ENCODE measurements around the gene ETV6.

ETV6 gene

DNA sequence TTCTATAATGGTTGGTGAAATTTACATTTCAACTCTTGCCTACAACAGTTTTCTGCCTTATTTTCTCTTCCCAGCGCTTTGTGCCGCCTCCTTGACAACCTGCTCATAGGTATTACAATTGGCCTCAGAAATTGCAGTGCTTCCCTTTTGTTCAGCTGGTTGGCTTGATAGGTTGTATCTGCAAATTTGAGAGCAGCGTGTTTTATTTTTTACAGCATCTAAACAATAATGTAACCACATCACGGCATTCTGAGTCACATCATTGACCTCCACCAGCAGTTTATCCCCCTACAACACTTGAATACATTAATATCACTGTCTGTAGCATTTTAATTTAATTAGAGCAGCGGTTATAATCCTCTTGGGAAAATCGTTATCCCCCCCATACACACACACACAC, 99.4 kb downstream of the ETV6 start:
- H3K4me3 ChIP-seq (replicated peaks in 1 of 2; ENCODE audit: low read depth in 2 of 2, low read length in 2 of 2) = no peak overlapping the region
- TF ChIP-seq, protein P1, sequence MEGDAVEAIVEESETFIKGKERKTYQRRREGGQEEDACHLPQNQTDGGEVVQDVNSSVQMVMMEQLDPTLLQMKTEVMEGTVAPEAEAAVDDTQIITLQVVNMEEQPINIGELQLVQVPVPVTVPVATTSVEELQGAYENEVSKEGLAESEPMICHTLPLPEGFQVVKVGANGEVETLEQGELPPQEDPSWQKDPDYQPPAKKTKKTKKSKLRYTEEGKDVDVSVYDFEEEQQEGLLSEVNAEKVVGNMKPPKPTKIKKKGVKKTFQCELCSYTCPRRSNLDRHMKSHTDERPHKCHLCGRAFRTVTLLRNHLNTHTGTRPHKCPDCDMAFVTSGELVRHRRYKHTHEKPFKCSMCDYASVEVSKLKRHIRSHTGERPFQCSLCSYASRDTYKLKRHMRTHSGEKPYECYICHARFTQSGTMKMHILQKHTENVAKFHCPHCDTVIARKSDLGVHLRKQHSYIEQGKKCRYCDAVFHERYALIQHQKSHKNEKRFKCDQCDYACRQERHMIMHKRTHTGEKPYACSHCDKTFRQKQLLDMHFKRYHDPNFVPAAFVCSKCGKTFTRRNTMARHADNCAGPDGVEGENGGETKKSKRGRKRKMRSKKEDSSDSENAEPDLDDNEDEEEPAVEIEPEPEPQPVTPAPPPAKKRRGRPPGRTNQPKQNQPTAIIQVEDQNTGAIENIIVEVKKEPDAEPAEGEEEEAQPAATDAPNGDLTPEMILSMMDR (IDR thresholded peaks at IDR 0.05; ENCODE audit: low read depth, low read length) = no peak
- no peak for DNase-seq (ENCODE audit: low read depth in 2 of 2)

DNA sequence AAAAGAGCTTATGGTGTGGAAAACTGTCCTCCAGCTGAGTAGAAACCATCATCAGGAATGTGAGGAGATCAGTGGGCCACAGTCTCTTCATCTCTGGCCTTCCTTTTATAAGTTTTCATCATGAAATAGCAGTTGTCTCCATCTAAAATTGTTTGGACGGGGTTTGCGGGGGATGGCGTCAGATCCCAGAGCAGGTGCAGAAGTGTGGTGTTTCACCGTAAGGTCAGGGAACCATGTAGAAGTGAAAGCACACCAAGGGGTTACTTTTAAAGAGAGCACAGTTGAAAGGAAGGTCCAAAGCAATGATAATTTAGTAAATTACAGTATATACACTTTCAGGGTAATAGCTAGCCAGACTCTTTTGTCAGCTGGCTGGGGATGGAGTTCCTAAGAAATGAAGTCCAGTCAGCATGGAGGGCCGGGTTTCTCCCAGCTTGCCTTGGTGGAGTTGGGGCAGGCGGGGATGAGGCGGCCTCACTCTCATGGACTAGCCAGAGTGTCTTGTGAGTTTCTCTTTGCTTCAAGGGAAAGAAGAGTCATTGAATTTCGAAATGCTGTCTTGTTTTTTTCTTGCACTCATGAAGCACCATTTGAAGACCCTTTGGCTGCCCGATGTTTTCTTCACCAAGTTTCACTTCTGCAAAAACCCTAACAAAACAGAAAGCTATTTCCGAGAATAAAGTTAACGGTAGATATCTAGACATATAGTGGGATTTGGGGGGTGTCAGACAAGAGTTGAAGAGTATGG, 100.6 kb downstream of the ETV6 start:
- DNase-seq (ENCODE audit: low read depth in 2 of 2) = no peak
- H3K4me3 ChIP-seq (replicated peaks in 1 of 2; ENCODE audit: low read depth in 2 of 2, low read length in 2 of 2) = no peak overlapping the region
- TF ChIP-seq, protein P1 (IDR thresholded peaks at IDR 0.05; ENCODE audit: low read depth, low read length) = no peak

DNA sequence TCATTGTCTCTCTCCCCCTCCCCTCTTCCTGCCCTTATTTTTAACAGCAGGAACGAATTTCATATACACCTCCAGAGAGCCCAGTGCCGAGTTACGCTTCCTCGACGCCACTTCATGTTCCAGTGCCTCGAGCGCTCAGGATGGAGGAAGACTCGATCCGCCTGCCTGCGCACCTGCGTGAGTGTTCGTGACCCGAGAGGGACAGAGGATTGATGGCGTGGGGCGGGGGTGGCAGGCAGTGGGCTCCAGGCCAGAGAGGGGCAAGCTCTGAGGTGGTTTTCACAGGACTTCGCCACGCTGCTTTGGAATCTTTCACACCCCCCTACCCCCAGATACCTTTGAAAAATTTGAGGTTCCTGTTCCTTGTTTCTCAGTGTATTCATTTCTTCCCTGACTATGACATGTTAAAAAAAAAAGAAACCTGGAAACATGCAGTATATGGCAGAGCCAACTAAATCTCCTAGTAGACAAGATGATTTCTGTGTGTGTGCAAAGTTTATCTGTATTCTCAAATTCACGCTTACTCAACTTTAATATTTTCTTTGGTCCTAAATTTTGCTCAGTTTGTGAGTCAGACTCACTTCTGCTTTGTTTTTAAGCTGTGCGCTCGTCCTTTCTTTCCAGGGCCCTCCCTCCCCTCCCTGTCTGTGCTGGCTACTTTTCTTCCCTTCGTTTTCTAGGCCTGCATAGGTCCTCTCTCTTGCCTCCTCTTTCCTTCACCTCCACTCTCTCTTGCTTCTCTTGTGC, 103.1 kb downstream of the ETV6 start:
- DNase-seq (ENCODE audit: low read depth in 2 of 2) = no peak
- H3K4me3 ChIP-seq (replicated peaks in 1 of 2; ENCODE audit: low read depth in 2 of 2, low read length in 2 of 2) = no peak overlapping the region
- TF ChIP-seq, protein P1 (IDR thresholded peaks at IDR 0.05; ENCODE audit: low read depth, low read length) = no peak

DNA sequence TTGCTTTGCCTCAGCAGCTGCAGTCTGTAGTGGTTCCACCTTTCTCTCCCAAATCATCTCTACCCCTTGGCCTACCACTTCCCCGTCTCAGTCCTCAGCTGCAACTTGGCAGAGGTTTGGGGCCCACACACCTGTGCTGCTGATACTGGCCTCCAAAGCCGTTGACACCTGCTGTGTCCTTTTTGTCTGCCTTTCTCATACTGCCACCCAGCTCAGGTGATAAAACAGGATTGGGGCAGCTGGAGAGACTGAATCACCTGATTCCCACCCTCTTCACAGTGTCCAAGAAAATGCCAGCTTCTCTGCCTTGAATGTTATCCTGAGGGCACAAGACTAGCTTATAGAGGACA, 103.7 kb downstream of the ETV6 start:
- H3K4me3 ChIP-seq (replicated peaks in 1 of 2; ENCODE audit: low read depth in 2 of 2, low read length in 2 of 2) = no peak overlapping the region
- TF ChIP-seq, protein P1 (IDR thresholded peaks at IDR 0.05; ENCODE audit: low read depth, low read length) = no peak
- DNase-seq (ENCODE audit: low read depth in 2 of 2) = no peak

DNA sequence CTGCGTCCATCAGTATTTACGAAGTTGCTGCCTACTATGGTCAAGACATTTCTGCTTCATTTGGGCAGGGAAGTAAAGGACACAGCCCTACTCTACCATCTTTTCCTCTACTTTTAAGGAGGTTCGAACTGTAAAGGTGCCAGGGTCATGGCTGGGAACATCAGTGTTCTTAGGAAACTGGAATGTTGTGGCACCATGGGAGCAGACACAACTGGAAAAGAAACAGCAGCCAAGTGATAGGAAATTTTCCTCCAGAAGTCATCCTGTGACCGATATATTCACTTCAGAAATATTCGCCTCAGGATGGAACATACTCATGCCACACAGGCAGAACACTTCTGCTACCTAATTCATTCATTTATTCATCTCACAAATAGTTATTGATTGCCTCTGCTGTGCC, 104.4 kb downstream of the ETV6 start:
- no peak overlapping the region for H3K4me3 ChIP-seq (replicated peaks in 1 of 2; ENCODE audit: low read depth in 2 of 2, low read length in 2 of 2)
- TF ChIP-seq, protein P1 (IDR thresholded peaks at IDR 0.05; ENCODE audit: low read depth, low read length) = no peak
- no peak for DNase-seq (ENCODE audit: low read depth in 2 of 2)

DNA sequence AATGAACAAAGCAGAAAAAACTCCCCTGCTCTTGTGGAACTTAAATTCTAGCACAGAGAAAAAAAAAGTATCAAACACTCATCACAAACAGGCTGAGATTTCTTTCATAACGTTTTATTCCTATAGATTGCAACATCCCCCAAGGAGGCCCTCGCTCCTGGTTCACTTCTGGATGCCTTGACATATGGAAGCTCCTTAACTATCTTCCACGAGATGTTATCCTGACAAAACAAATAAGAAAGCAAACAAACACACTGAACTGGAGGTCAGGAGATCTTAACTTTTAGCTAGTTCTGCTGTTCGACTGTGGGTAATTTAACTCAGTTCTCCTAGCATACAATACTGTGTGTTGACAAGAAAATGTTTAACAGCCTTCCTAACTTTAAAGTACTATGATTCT, 104.8 kb downstream of the ETV6 start:
- no peak overlapping the region for H3K4me3 ChIP-seq (replicated peaks in 1 of 2; ENCODE audit: low read depth in 2 of 2, low read length in 2 of 2)
- no peak for DNase-seq (ENCODE audit: low read depth in 2 of 2)
- TF ChIP-seq, protein P1 (IDR thresholded peaks at IDR 0.05; ENCODE audit: low read depth, low read length) = no peak

Measured in cardiac fibroblast (primary cell).